ENCODE data around the gene TPI1. TPM values are rescaled to one million over a fixed set of nuclear protein-coding genes. Genes with fewer than 3 reads are reported as not detected.
A peak's percentile ranks its signal among the peaks of the same experiment; 100 is the strongest.

TPI1 gene
- polyA plus RNA-seq, 1 of the 3 experiments (the other 2 are of a cell fraction), result 1,175 TPM

GRCh38 chr12:6890789-6891645, 23.7 kb downstream of the TPI1 start:
- no peaks in the 10 kb centered on the region for H3K9me3 ChIP-seq
- ChIA-PET POLR2A (interaction anchor here (0.7 to 1.7 kb wide), 16 partner anchors 9 to 202 kb away, joined by 3 to 24 read pairs (median 4); partner anchors contain the start of genes C12orf57, ENO2, LRRC23 and P3H3), CTCF (interaction anchor here (0.6 to 4.6 kb wide), 34 partner anchors 9 to 311 kb away, joined by 3 to 122 read pairs (median 4); partner anchors contain the start of genes ENO2, LRRC23, SPSB2 and TPI1)
- H3F3A ChIP-seq (replicated peaks; ENCODE audit: insufficient read depth), result peaks cover 16% of the 10 kb centered on the region
- H3K79me2 ChIP-seq (ENCODE audit: insufficient read depth), result no peaks in the 10 kb centered on the region
- H3K36me3 ChIP-seq (replicated peaks in 1 of 2; ENCODE audit: control insufficient read depth in 1 of 2, insufficient read depth in 2 of 2, low read length in 1 of 2), result no peaks in the 10 kb centered on the region
- H3K4me2 ChIP-seq, result peak overlapping the region; percentile 87
- no peaks in the 10 kb centered on the region for H3K27me3 ChIP-seq (ENCODE audit: insufficient read depth)
- H3K27ac ChIP-seq (ENCODE audit: low read depth in 2 of 2, low read length in 1 of 2), result peak overlapping the region; percentile 89 to 96
- H2AFZ ChIP-seq (ENCODE audit: low read depth), result peak overlapping the region; percentile 98
- H3K9ac ChIP-seq, result peak overlapping the region; percentile 78
- WGBS (ENCODE audit: low lambda C conversion rate), result 11% methylated on average over 26 of the region's 68 CpGs
- no peaks in the 10 kb centered on the region for H4K20me1 ChIP-seq (ENCODE audit: insufficient read depth)
- DNase-seq, result peak; percentile 98
- peak overlapping the region; percentile 44 to 63 for H3K4me3 ChIP-seq (ENCODE audit: low read depth in 2 of 2, low read length in 1 of 2)
- peaks cover 6 to 9% of the 10 kb centered on the region in 2 experiments; a peak in 3 of 4 replicates for H3K4me1 ChIP-seq (ENCODE audit: control insufficient read depth in 1 of 2, insufficient read depth in 2 of 2, low read depth in 1 of 2, low read length in 1 of 2)
- no peaks in the 10 kb centered on the region for H3K9me2 ChIP-seq
- no peak for TF ChIP-seq TEAD4 (IDR thresholded peaks at IDR 0.05; ENCODE audit: borderline replicate concordance, insufficient read depth)
- no peak for TF ChIP-seq YY1 (IDR thresholded peaks at IDR 0.05; ENCODE audit: low read depth)
- no peak for TF ChIP-seq IRF3 (IDR thresholded peaks at IDR 0.05; ENCODE audit: low read depth, low read length)
- TF ChIP-seq GATA2 (CRISPR knock-in tag; IDR thresholded peaks at IDR 0.05), result no peak
- no peak for TF ChIP-seq RCOR1 (IDR thresholded peaks at IDR 0.05; ENCODE audit: low read length)
- TF ChIP-seq NRF1 (IDR thresholded peaks at IDR 0.05; ENCODE audit: low read depth, low read length), result peak; percentile 83
- no peak for TF ChIP-seq RXRA (IDR thresholded peaks at IDR 0.05; ENCODE audit: borderline replicate concordance, low read depth)
- TF ChIP-seq SIN3A (IDR thresholded peaks at IDR 0.05; ENCODE audit: borderline replicate concordance, low read depth, low read length), result peak; percentile 77; the same call in 1 of the 2 replicates
- TF ChIP-seq TAF1 (IDR thresholded peaks at IDR 0.05; ENCODE audit: borderline replicate concordance, low read depth, low read length), result peak; percentile 98
- TF ChIP-seq RAD21 (IDR thresholded peaks at IDR 0.05; ENCODE audit: low read length), result peak; percentile 58
- TF ChIP-seq USF1 (IDR thresholded peaks at IDR 0.05; ENCODE audit: borderline replicate concordance, low read depth), result peak; percentile 97
- TF ChIP-seq PBX3 (IDR thresholded peaks at IDR 0.05), result no peak
- 0 out of 4 replicates have a peak, but pooled peaks of 1 of the 2 experiments have one; percentile 16 for TF ChIP-seq EP300 (IDR thresholded peaks at IDR 0.05; ENCODE audit: borderline replicate concordance in 1 of 2, low read depth in 1 of 2, low read length in 1 of 2)
- TF ChIP-seq CHD2 (IDR thresholded peaks at IDR 0.05; ENCODE audit: low read length, partially characterized antibody), result peak; percentile 64
- no peak; the same call in 1 of the 2 replicates for TF ChIP-seq MAX (IDR thresholded peaks at IDR 0.05; ENCODE audit: low read depth)
- TF ChIP-seq POLR2AphosphoS5 (IDR thresholded peaks at IDR 0.05; ENCODE audit: low read depth, low read length), result peak; percentile 89
- TF ChIP-seq TCF12 (IDR thresholded peaks at IDR 0.05), result no peak
- TF ChIP-seq ZBTB33 (IDR thresholded peaks at IDR 0.05; ENCODE audit: borderline replicate concordance, low read depth), result no peak
- peak; percentile 50; the same call in 1 of the 2 replicates for TF ChIP-seq RFX5 (IDR thresholded peaks at IDR 0.05; ENCODE audit: low read length)
- no peak for TF ChIP-seq MEF2A (IDR thresholded peaks at IDR 0.05; ENCODE audit: borderline replicate concordance, low read depth)
- TF ChIP-seq MXI1 (IDR thresholded peaks at IDR 0.05; ENCODE audit: low read depth, low read length), result peak; percentile 83
- no peak; the same call in 1 of the 2 replicates for TF ChIP-seq REST (IDR thresholded peaks at IDR 0.05; ENCODE audit: low read depth, low read length)
- TF ChIP-seq FOSL2 (IDR thresholded peaks at IDR 0.05; ENCODE audit: borderline replicate concordance, low read depth), result no peak

Data from SK-N-SH (cell line).